ENCODE measurements around the gene CDA. TPM values are rescaled to one million over a fixed set of nuclear protein-coding genes. Genes with fewer than 3 reads are reported as not detected.

Gene CDA
- total and polyA plus RNA-seq, 2 experiments from 2014 or later: 2.5 to 13.6 TPM

- Mint-ChIP-seq H3K27me3 (ENCODE audit: insufficient read depth, low read depth, poor library complexity) (peaks cover 11% of the 10 kb centered on the region), H3K36me3 (ENCODE audit: low read depth) (peaks cover 73% of the 10 kb centered on the region), H3K9me3 (no peaks in the 10 kb centered on the region), H3K4me3 (no peak overlapping the region), H3K27ac (no peak overlapping the region), H3K4me1 (peaks cover 10% of the 10 kb centered on the region)
- DNase-seq (ENCODE audit: low spot score) (no peak), ATAC-seq (no peak)
- TF ChIP-seq JUNB (IDR thresholded peaks at IDR 0.05; ENCODE audit: unreplicated experiment): no peak
- TF ChIP-seq CTCF (conservative IDR thresholded peaks at IDR 0.05; ENCODE audit: low read depth in 2 of 2): no peak
- TF ChIP-seq POLR2AphosphoS5 (IDR thresholded peaks at IDR 0.05; ENCODE audit: low read depth): no peak
- TF ChIP-seq ZNF114 (CRISPR knock-in tag; IDR thresholded peaks at IDR 0.05): no peak
- no peak for TF ChIP-seq STAT1 (IDR thresholded peaks at IDR 0.05; ENCODE audit: unreplicated experiment)
- TF ChIP-seq CREB1 (CRISPR knock-in tag; IDR thresholded peaks at IDR 0.05; ENCODE audit: low read depth): no peak
- TF ChIP-seq NANOG (IDR thresholded peaks at IDR 0.05; ENCODE audit: borderline replicate concordance): no peak
- no peak for TF ChIP-seq EZH2phosphoT487 (IDR thresholded peaks at IDR 0.05; ENCODE audit: unreplicated experiment)
- TF ChIP-seq EZH2 (IDR thresholded peaks at IDR 0.05; ENCODE audit: low read depth, unreplicated experiment): no peak
- TF ChIP-seq, protein P1, sequence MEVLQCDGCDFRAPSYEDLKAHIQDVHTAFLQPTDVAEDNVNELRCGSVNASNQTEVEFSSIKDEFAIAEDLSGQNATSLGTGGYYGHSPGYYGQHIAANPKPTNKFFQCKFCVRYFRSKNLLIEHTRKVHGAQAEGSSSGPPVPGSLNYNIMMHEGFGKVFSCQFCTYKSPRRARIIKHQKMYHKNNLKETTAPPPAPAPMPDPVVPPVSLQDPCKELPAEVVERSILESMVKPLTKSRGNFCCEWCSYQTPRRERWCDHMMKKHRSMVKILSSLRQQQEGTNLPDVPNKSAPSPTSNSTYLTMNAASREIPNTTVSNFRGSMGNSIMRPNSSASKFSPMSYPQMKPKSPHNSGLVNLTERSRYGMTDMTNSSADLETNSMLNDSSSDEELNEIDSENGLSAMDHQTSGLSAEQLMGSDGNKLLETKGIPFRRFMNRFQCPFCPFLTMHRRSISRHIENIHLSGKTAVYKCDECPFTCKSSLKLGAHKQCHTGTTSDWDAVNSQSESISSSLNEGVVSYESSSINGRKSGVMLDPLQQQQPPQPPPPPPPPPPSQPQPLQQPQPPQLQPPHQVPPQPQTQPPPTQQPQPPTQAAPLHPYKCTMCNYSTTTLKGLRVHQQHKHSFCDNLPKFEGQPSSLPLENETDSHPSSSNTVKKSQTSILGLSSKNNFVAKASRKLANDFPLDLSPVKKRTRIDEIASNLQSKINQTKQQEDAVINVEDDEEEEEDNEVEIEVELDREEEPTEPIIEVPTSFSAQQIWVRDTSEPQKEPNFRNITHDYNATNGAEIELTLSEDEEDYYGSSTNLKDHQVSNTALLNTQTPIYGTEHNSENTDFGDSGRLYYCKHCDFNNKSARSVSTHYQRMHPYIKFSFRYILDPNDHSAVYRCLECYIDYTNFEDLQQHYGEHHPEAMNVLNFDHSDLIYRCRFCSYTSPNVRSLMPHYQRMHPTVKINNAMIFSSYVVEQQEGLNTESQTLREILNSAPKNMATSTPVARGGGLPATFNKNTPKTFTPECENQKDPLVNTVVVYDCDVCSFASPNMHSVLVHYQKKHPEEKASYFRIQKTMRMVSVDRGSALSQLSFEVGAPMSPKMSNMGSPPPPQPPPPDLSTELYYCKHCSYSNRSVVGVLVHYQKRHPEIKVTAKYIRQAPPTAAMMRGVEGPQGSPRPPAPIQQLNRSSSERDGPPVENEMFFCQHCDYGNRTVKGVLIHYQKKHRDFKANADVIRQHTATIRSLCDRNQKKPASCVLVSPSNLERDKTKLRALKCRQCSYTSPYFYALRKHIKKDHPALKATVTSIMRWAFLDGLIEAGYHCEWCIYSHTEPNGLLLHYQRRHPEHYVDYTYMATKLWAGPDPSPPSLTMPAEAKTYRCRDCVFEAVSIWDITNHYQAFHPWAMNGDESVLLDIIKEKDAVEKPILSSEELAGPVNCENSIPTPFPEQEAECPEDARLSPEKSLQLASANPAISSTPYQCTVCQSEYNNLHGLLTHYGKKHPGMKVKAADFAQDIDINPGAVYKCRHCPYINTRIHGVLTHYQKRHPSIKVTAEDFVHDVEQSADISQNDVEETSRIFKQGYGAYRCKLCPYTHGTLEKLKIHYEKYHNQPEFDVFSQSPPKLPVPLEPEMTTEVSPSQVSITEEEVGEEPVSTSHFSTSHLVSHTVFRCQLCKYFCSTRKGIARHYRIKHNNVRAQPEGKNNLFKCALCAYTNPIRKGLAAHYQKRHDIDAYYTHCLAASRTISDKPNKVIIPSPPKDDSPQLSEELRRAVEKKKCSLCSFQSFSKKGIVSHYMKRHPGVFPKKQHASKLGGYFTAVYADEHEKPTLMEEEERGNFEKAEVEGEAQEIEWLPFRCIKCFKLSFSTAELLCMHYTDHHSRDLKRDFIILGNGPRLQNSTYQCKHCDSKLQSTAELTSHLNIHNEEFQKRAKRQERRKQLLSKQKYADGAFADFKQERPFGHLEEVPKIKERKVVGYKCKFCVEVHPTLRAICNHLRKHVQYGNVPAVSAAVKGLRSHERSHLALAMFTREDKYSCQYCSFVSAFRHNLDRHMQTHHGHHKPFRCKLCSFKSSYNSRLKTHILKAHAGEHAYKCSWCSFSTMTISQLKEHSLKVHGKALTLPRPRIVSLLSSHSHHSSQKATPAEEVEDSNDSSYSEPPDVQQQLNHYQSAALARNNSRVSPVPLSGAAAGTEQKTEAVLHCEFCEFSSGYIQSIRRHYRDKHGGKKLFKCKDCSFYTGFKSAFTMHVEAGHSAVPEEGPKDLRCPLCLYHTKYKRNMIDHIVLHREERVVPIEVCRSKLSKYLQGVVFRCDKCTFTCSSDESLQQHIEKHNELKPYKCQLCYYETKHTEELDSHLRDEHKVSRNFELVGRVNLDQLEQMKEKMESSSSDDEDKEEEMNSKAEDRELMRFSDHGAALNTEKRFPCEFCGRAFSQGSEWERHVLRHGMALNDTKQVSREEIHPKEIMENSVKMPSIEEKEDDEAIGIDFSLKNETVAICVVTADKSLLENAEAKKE (CRISPR knock-in tag; IDR thresholded peaks at IDR 0.05): no peak
- no peak for TF ChIP-seq ETS1 (IDR thresholded peaks at IDR 0.05)
- TF ChIP-seq, protein P2, sequence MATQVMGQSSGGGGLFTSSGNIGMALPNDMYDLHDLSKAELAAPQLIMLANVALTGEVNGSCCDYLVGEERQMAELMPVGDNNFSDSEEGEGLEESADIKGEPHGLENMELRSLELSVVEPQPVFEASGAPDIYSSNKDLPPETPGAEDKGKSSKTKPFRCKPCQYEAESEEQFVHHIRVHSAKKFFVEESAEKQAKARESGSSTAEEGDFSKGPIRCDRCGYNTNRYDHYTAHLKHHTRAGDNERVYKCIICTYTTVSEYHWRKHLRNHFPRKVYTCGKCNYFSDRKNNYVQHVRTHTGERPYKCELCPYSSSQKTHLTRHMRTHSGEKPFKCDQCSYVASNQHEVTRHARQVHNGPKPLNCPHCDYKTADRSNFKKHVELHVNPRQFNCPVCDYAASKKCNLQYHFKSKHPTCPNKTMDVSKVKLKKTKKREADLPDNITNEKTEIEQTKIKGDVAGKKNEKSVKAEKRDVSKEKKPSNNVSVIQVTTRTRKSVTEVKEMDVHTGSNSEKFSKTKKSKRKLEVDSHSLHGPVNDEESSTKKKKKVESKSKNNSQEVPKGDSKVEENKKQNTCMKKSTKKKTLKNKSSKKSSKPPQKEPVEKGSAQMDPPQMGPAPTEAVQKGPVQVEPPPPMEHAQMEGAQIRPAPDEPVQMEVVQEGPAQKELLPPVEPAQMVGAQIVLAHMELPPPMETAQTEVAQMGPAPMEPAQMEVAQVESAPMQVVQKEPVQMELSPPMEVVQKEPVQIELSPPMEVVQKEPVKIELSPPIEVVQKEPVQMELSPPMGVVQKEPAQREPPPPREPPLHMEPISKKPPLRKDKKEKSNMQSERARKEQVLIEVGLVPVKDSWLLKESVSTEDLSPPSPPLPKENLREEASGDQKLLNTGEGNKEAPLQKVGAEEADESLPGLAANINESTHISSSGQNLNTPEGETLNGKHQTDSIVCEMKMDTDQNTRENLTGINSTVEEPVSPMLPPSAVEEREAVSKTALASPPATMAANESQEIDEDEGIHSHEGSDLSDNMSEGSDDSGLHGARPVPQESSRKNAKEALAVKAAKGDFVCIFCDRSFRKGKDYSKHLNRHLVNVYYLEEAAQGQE (IDR thresholded peaks at IDR 0.05; ENCODE audit: unreplicated experiment): no peak
- TF ChIP-seq ZNF331 (CRISPR knock-in tag; IDR thresholded peaks at IDR 0.05; ENCODE audit: low read depth): no peak
- Histone ChIP-seq H3K27ac (ENCODE audit: low read depth) (no peak overlapping the region), H3K36me3 (ENCODE audit: insufficient read depth) (peaks cover 23% of the 10 kb centered on the region; the same call in 1 of the 2 replicates), H4K20me1 (replicated peaks; ENCODE audit: insufficient read depth) (peaks cover 23% of the 10 kb centered on the region), H3K4me1 (ENCODE audit: insufficient read depth) (peaks cover 9% of the 10 kb centered on the region), H3F3A (replicated peaks; ENCODE audit: low read depth) (0 out of 2 replicates have a peak, but pooled peaks cover 18% of the 10 kb centered on the region), H3K27me3 (ENCODE audit: insufficient read depth) (no peaks in the 10 kb centered on the region), H3K4me3 (no peak overlapping the region), H3K79me2 (replicated peaks; ENCODE audit: insufficient read depth) (peaks cover 50% of the 10 kb centered on the region), H3K9me2 (ENCODE audit: insufficient read depth) (no peaks in the 10 kb centered on the region), H3K4me2 (no peak overlapping the region), H2AFZ (no peak overlapping the region)
Observed at GRCh38 chr1:20657024-20657423, 68.1 kb downstream of the CDA start.

All from GM23338 (cell line).